Measurements from ENCODE around the gene MCOLN1. TPM values are rescaled to one million over a fixed set of nuclear protein-coding genes. Genes with fewer than 3 reads are reported as not detected.

MCOLN1 gene
- total and polyA plus RNA-seq, 2 experiments from 2014 or later: 7.2 to 16.1 TPM

DNA sequence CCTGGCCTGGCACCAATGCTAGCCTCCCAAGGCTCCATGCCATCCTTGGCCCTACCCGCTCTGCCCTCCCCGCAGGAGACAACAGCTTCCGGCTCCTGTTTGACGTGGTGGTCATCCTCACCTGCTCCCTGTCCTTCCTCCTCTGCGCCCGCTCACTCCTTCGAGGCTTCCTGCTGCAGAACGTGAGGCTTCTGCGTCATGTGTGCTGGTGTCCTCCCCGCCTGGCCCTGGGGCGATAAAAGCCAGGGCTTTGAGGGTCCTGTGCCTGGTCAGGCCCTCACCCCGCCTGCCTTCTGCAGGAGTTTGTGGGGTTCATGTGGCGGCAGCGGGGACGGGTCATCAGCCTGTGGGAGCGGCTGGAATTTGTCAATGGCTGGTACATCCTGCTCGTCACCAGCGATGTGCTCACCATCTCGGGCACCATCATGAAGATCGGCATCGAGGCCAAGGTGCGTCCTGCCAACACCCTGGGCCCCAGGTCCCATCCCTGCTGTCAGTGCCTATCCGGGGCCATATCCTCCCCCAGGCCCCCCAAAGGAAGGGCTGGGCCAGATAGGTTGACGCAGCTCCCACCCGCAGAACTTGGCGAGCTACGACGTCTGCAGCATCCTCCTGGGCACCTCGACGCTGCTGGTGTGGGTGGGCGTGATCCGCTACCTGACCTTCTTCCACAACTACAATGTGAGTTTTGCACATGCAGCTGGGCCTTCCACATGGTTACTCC is 6.3 kb downstream of the MCOLN1 start (continued):
- TF ChIP-seq EZH2 (IDR thresholded peaks at IDR 0.05; ENCODE audit: low read depth, unreplicated experiment): no peak
- no peak for TF ChIP-seq JUNB (IDR thresholded peaks at IDR 0.05; ENCODE audit: unreplicated experiment)

DNA sequence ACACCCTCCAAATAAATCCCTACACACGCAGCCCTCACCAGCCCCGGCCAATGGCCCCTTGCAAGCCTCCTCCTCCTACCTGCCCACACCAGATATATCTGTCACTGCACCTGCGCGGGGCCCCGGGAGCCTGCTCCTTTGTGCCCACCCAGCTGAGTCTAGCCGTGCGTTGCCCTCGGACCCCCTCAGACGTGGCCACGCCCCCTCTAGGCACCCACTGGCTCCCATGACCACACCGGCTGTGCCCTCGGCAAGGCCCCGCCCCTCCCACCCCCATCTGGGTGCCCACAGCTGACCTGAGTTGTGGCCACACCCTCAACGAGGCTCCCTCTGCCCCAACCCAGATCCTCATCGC is 6.8 kb downstream of the MCOLN1 start:
- H3K27ac Mint-ChIP-seq: no peak overlapping the region
- peaks cover 2% of the 10 kb centered on the region for H3K27me3 Mint-ChIP-seq (ENCODE audit: insufficient read depth, low read depth, poor library complexity)
- TF ChIP-seq, protein P1, sequence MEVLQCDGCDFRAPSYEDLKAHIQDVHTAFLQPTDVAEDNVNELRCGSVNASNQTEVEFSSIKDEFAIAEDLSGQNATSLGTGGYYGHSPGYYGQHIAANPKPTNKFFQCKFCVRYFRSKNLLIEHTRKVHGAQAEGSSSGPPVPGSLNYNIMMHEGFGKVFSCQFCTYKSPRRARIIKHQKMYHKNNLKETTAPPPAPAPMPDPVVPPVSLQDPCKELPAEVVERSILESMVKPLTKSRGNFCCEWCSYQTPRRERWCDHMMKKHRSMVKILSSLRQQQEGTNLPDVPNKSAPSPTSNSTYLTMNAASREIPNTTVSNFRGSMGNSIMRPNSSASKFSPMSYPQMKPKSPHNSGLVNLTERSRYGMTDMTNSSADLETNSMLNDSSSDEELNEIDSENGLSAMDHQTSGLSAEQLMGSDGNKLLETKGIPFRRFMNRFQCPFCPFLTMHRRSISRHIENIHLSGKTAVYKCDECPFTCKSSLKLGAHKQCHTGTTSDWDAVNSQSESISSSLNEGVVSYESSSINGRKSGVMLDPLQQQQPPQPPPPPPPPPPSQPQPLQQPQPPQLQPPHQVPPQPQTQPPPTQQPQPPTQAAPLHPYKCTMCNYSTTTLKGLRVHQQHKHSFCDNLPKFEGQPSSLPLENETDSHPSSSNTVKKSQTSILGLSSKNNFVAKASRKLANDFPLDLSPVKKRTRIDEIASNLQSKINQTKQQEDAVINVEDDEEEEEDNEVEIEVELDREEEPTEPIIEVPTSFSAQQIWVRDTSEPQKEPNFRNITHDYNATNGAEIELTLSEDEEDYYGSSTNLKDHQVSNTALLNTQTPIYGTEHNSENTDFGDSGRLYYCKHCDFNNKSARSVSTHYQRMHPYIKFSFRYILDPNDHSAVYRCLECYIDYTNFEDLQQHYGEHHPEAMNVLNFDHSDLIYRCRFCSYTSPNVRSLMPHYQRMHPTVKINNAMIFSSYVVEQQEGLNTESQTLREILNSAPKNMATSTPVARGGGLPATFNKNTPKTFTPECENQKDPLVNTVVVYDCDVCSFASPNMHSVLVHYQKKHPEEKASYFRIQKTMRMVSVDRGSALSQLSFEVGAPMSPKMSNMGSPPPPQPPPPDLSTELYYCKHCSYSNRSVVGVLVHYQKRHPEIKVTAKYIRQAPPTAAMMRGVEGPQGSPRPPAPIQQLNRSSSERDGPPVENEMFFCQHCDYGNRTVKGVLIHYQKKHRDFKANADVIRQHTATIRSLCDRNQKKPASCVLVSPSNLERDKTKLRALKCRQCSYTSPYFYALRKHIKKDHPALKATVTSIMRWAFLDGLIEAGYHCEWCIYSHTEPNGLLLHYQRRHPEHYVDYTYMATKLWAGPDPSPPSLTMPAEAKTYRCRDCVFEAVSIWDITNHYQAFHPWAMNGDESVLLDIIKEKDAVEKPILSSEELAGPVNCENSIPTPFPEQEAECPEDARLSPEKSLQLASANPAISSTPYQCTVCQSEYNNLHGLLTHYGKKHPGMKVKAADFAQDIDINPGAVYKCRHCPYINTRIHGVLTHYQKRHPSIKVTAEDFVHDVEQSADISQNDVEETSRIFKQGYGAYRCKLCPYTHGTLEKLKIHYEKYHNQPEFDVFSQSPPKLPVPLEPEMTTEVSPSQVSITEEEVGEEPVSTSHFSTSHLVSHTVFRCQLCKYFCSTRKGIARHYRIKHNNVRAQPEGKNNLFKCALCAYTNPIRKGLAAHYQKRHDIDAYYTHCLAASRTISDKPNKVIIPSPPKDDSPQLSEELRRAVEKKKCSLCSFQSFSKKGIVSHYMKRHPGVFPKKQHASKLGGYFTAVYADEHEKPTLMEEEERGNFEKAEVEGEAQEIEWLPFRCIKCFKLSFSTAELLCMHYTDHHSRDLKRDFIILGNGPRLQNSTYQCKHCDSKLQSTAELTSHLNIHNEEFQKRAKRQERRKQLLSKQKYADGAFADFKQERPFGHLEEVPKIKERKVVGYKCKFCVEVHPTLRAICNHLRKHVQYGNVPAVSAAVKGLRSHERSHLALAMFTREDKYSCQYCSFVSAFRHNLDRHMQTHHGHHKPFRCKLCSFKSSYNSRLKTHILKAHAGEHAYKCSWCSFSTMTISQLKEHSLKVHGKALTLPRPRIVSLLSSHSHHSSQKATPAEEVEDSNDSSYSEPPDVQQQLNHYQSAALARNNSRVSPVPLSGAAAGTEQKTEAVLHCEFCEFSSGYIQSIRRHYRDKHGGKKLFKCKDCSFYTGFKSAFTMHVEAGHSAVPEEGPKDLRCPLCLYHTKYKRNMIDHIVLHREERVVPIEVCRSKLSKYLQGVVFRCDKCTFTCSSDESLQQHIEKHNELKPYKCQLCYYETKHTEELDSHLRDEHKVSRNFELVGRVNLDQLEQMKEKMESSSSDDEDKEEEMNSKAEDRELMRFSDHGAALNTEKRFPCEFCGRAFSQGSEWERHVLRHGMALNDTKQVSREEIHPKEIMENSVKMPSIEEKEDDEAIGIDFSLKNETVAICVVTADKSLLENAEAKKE (CRISPR knock-in tag; IDR thresholded peaks at IDR 0.05): no peak
- TF ChIP-seq ZNF114 (CRISPR knock-in tag; IDR thresholded peaks at IDR 0.05) (no peak), NANOG (IDR thresholded peaks at IDR 0.05; ENCODE audit: borderline replicate concordance) (no peak), POLR2AphosphoS5 (IDR thresholded peaks at IDR 0.05; ENCODE audit: low read depth) (no peak)
- TF ChIP-seq, protein P2, sequence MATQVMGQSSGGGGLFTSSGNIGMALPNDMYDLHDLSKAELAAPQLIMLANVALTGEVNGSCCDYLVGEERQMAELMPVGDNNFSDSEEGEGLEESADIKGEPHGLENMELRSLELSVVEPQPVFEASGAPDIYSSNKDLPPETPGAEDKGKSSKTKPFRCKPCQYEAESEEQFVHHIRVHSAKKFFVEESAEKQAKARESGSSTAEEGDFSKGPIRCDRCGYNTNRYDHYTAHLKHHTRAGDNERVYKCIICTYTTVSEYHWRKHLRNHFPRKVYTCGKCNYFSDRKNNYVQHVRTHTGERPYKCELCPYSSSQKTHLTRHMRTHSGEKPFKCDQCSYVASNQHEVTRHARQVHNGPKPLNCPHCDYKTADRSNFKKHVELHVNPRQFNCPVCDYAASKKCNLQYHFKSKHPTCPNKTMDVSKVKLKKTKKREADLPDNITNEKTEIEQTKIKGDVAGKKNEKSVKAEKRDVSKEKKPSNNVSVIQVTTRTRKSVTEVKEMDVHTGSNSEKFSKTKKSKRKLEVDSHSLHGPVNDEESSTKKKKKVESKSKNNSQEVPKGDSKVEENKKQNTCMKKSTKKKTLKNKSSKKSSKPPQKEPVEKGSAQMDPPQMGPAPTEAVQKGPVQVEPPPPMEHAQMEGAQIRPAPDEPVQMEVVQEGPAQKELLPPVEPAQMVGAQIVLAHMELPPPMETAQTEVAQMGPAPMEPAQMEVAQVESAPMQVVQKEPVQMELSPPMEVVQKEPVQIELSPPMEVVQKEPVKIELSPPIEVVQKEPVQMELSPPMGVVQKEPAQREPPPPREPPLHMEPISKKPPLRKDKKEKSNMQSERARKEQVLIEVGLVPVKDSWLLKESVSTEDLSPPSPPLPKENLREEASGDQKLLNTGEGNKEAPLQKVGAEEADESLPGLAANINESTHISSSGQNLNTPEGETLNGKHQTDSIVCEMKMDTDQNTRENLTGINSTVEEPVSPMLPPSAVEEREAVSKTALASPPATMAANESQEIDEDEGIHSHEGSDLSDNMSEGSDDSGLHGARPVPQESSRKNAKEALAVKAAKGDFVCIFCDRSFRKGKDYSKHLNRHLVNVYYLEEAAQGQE (IDR thresholded peaks at IDR 0.05; ENCODE audit: unreplicated experiment): no peak
- no peaks in the 10 kb centered on the region for H4K20me1 ChIP-seq (replicated peaks; ENCODE audit: insufficient read depth)
- peaks cover 6% of the 10 kb centered on the region for H3K36me3 Mint-ChIP-seq (ENCODE audit: low read depth)
- no peaks in the 10 kb centered on the region for H3K36me3 ChIP-seq (ENCODE audit: insufficient read depth)
- H3K9me2 ChIP-seq (ENCODE audit: insufficient read depth): no peaks in the 10 kb centered on the region
- H3K27ac ChIP-seq (ENCODE audit: low read depth): no peak overlapping the region
- no peak overlapping the region for H3K4me2 ChIP-seq
- H3K79me2 ChIP-seq (replicated peaks; ENCODE audit: insufficient read depth): no peaks in the 10 kb centered on the region
- DNase-seq (ENCODE audit: low spot score) (no peak), ATAC-seq (no peak)
- H3K9me3 Mint-ChIP-seq: no peaks in the 10 kb centered on the region; the same call in 2 of the 3 replicates
- no peaks in the 10 kb centered on the region; the same call in 2 of the 3 replicates for H3K4me1 Mint-ChIP-seq
- no peak overlapping the region for H3K4me3 ChIP-seq
- H3K4me1 ChIP-seq (ENCODE audit: insufficient read depth): no peaks in the 10 kb centered on the region
- H3K27me3 ChIP-seq (ENCODE audit: insufficient read depth): no peaks in the 10 kb centered on the region
- H2AFZ ChIP-seq: no peak overlapping the region
- H3K4me3 Mint-ChIP-seq: no peak overlapping the region
- H3F3A ChIP-seq (replicated peaks; ENCODE audit: low read depth): peaks cover 5% of the 10 kb centered on the region; the same call in 1 of the 2 replicates

Data from GM23338 (cell line).